Panc1 (cell line): Measurements from ENCODE around the gene AQP5.

ENCODE experiments used
- CTCF ChIP-seq: fragments of 450-650 bp; IDR thresholded peaks from 2 replicates; pipeline ENCODE4 v1.5.1; 2017; ENCODE audit warnings: mild to moderate bottlenecking
- POLR2AphosphoS5 ChIP-seq: IDR thresholded peaks from 2 replicates; pipeline ENCODE4 v1.6.1; 2012; ENCODE audit warnings: mild to moderate bottlenecking, low read depth, low read length, moderate library complexity
- SIN3A ChIP-seq: IDR thresholded peaks from 2 replicates; pipeline ENCODE4 v1.6.1; 2012; ENCODE audit warnings: low read depth, mild to moderate bottlenecking, low read length, moderate library complexity, borderline replicate concordance; ENCODE audit not compliant: insufficient read depth
- TCF7L2 ChIP-seq: IDR thresholded peaks from 2 replicates; pipeline ENCODE4 v1.6.1; 2011; ENCODE audit warnings: mild to moderate bottlenecking, low read depth, low read length, inconsistent platforms
- TF ChIP-seq, protein P1 (sequence below), 2 experiments: IDR thresholded peaks; 2 replicates each; pipeline ENCODE4 v1.6.1; 2011 to 2012; ENCODE audit warnings: low read depth in 2 of 2, control low read depth in 1 of 2, low read length in 1 of 2, mild to moderate bottlenecking in 1 of 2, moderate library complexity in 1 of 2; ENCODE audit not compliant: insufficient read depth in 1 of 2

- TF ChIP-seq CTCF (no peak), POLR2AphosphoS5 (no peak), SIN3A (no peak), TCF7L2 (no peak)
- TF ChIP-seq, protein P1, sequence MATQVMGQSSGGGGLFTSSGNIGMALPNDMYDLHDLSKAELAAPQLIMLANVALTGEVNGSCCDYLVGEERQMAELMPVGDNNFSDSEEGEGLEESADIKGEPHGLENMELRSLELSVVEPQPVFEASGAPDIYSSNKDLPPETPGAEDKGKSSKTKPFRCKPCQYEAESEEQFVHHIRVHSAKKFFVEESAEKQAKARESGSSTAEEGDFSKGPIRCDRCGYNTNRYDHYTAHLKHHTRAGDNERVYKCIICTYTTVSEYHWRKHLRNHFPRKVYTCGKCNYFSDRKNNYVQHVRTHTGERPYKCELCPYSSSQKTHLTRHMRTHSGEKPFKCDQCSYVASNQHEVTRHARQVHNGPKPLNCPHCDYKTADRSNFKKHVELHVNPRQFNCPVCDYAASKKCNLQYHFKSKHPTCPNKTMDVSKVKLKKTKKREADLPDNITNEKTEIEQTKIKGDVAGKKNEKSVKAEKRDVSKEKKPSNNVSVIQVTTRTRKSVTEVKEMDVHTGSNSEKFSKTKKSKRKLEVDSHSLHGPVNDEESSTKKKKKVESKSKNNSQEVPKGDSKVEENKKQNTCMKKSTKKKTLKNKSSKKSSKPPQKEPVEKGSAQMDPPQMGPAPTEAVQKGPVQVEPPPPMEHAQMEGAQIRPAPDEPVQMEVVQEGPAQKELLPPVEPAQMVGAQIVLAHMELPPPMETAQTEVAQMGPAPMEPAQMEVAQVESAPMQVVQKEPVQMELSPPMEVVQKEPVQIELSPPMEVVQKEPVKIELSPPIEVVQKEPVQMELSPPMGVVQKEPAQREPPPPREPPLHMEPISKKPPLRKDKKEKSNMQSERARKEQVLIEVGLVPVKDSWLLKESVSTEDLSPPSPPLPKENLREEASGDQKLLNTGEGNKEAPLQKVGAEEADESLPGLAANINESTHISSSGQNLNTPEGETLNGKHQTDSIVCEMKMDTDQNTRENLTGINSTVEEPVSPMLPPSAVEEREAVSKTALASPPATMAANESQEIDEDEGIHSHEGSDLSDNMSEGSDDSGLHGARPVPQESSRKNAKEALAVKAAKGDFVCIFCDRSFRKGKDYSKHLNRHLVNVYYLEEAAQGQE (IDR thresholded peaks at IDR 0.05; ENCODE audit: insufficient read depth in 1 of 2, low read depth in 2 of 2, low read length in 1 of 2), result no peak
Observed at GRCh38 chr12:49917166-49917787, 44.4 kb upstream of the AQP5 start.
